ENCODE data around the gene PLCL1. TPM values are rescaled to one million over a fixed set of nuclear protein-coding genes. Genes with fewer than 3 reads are reported as not detected.
A peak's percentile ranks its signal among the peaks of the same experiment; 100 is the strongest.

Gene PLCL1
- total RNA-seq, 1 experiment from 2014 or later, result 0.02 TPM

DNA sequence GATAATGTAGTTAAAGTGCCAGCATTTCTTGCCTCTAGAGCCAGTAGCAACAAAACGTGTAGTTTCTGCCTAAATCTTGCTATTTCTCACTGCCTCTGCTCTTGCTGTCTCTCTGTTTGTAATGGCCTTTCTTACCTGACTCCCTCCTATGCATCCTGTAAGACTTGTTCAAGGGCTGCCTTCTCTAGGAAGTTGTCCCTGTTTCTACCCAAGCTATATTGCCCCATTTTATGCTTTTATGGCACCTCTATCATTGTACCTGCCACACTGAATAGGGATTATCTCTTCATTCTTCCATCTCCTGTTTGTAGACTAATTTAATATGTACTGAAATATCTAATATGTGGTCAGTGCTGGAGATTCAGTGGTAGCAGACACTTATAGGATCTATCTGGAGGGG lies 49.2 kb downstream of the PLCL1 start:
- no peak for DNase-seq (ENCODE audit: low read depth)

DNA sequence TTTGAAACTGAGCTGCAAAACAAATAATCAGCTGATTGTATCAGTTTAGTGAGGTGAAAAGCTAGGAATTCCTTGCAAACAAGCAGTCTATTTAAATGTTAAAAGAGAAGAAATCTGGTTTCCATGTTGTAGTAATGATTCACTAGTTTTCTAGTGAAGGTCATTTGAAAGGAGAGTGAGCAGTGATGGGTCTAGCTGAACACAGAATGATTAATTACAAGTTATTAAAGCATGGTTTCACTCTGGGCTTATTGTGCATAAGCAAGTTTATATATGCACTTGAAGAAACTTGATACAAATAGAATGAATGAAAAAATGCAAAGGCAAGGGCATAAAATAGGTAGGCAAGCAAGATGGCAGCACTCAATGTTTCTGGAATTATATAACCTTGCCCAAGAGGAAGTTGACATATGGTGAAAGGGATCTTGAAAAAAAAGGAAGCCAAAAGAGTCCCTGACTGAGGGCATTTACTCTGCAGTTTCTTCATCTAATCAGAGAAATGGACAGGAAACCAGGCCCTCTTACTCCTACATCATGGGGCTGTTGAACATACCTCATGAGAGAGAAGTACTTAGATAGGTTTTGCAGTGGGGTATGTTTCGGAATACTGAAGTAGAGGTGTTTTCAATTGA lies 53.2 kb downstream of the PLCL1 start:
- no peak for DNase-seq (ENCODE audit: low read depth)

DNA sequence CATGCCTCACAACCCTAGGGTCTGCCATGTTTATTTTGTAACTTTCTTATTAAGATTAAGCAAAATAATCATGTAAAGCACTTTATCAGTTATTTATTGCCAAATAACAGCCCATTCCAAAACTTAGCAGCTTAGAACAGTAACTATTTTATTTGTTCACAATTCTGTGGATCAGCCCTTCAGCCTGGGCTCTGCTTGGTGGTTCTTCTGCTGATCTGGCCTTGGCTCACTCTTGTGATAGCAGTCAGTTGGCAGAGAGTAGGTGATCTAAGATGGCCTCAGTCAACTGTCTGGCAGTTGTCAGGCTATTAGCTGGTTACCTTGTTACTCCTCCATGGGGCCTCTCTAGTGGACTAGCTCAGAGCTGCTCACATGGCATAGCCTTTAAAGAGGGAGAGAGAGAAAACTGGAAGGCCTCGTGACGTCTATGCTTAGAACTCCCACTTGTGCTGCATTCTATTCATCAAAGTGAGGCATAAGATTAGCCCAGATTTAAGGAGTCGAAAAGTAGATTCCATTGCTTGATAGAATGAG lies 54.3 kb downstream of the PLCL1 start:
- no peak for DNase-seq (ENCODE audit: low read depth)

- DNase-seq (ENCODE audit: low read depth), result no peak
These were observed 58.0 kb downstream of the PLCL1 start for GRCh38 chr2:197862246-197862955.

GRCh38 chr2:197863744-197864143 lies 59.4 kb downstream of the PLCL1 start:
- DNase-seq (ENCODE audit: low read depth), result no peak

- no peak for DNase-seq (ENCODE audit: low read depth)
These were observed 62.1 kb downstream of the PLCL1 start for GRCh38 chr2:197866455-197866854.

GRCh38 chr2:197867033-197867432 lies 62.6 kb downstream of the PLCL1 start:
- DNase-seq (ENCODE audit: low read depth), result no peak

GRCh38 chr2:197867624-197868023 lies 63.2 kb downstream of the PLCL1 start:
- no peak for DNase-seq (ENCODE audit: low read depth)

GRCh38 chr2:197868206-197868605 lies 63.8 kb downstream of the PLCL1 start:
- no peak for DNase-seq (ENCODE audit: low read depth)

DNA sequence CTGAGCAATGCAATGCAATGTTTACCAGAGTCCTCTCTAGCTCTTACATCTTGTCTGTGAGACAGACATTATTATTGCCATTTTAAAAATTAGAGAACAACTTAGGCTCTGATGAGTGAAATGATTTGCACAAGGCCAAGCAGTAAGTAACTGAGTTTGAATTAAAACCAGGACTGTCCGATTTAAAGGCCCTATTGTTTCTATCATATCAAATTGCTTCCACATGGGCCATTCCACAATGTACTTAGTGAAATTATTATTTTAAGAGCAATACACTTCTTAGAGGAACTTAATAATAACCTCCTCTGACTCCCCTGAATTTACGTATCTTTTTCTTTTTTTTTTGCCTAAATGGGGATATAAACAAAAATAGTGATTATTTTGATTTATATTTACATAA lies 64.6 kb downstream of the PLCL1 start:
- DNase-seq (ENCODE audit: low read depth), result no peak

DNA sequence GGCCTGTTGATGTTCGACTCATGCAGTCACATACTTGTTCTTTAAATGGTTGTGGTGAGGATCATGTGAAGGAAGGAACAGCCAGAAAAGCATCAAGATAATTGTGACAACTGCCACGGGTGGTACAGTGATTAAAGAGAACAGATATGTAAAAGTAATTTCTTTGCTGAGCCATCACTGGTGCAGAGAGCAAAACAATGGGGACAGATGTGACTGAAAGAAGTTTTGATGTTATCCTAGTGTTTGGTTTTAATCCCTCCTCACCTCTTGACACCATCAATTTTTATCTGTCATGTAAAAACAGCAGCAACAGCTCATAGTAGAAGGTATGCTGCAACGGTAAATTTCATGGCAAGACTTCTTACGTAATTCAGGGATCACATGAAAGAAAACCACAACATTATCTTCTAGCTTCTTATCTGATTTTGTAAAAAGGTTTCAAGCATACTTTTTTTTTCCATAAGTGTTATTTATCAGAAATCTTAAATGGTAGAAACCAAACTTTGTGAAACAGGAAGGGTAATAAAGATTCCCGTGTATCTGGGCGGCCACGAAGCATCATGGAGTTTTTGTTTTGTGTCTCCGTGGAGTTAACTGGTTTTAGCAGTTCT lies 65.2 kb downstream of the PLCL1 start:
- DNase-seq (ENCODE audit: low read depth), result no peak

DNA sequence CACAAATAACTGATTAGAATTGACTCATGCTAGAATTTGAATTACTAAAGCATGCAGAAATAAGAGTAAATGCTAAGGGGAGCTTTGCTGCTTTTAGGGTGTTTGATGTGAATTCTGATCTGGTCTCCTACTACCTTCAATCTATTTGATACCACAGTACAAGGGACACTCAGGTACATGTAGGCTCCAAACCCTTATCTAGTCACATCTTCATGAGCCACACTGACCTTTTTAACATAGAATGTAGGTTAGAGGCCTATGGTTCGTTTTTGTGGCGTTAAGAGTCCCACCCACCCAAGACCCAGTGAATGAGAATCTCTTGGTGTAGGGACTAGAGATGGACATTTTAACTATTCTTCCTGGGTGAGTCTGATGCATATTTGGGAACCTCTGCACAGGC lies 65.7 kb downstream of the PLCL1 start:
- no peak for DNase-seq (ENCODE audit: low read depth)

DNA sequence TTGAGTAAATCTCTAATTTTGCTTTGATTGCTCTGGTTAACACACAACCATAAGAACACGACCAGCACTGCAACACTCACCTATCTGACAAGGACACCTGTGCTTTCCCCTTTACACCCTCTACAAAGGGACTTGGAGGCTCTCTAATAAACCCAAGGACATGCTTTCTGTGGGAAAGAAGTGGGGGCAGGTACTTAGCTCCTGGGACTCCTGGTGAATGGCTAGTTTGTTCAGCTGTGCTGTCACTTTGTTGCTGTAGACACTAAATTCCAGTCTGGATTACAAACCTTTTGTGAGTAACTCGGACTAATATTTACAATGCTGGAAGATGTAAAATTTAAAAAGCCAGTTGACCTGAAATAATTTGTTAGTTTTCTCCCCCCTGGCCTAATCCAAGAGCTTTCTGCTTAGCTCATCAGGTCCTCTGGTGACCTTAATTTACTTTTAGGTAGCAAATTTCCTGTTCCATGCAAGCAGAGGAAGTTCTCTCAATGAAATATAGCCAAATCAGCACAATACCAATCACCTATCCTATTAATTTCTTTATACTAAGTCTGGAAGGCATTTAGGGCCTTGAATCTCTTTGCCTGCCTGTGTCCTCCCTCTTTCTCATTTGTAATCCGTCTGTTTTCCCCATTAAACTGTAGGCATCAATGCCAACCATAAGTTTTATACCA lies 67.5 kb downstream of the PLCL1 start:
- no peak for DNase-seq (ENCODE audit: low read depth)

- no peak for DNase-seq (ENCODE audit: low read depth)
These were observed 68.9 kb downstream of the PLCL1 start for GRCh38 chr2:197873293-197873701.

DNA sequence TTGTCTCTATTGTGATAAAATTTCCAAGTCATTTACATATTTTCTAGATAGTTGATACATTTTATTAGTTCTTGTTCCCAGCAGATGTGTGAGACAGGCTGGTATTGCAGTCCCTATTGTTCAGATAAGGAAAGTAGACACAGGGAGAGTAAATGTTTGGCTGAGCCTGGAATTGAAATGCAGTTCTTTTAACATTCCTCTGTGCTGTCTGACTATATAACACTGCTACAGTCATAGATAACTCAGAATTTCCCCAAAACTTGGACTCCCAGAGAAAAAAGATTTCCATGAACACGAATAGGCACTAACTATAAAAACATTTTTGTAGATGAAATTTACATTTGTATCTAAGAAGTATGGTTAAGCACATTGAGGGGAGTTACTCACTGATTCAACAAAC lies 71.4 kb downstream of the PLCL1 start:
- DNase-seq (ENCODE audit: low read depth), result no peak

GRCh38 chr2:197876524-197876923 lies 72.1 kb downstream of the PLCL1 start:
- no peak for DNase-seq (ENCODE audit: low read depth)

- no peak for DNase-seq (ENCODE audit: low read depth)
These were observed 72.6 kb downstream of the PLCL1 start for GRCh38 chr2:197877038-197877437.

GRCh38 chr2:197878792-197879191 lies 74.4 kb downstream of the PLCL1 start:
- no peak for DNase-seq (ENCODE audit: low read depth)

GRCh38 chr2:197879812-197880408 lies 75.5 kb downstream of the PLCL1 start:
- DNase-seq (ENCODE audit: low read depth), result no peak

DNA sequence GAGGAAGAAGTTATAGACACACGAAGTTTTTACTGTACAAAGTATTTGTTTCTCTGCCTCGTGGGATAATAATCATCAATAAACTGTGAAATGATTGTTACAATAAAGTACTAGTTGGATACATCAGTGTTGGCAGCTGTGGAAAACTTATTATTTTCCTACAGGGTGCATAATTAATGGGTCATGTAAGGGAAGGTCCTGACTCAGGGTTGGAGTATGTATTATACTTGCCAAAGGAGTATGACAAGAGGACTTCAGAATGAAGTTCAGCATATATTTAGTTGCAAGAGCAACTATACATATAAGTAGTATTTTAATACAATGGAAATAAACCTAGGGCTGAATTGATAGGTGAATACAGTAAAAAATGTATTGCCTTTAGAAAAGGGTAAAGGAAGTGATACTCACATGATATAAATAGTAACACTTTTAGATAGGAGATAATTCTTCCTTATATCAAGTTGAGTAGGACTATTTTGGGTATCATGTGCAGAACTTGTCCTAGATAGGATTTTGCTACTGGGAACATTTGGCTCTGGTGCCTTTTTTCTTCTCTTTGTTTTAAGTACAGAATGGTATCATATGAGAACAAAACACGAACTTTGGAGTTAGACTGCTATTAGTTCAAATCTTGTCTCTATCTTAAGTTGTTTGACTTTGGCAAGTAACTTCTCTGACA lies 79.1 kb downstream of the PLCL1 start:
- no peak for DNase-seq (ENCODE audit: low read depth)

GRCh38 chr2:197884252-197884651 lies 79.9 kb downstream of the PLCL1 start:
- DNase-seq (ENCODE audit: low read depth), result peak; percentile 9
